ENCODE results near the gene SF3B2.
"Not testable (repeated sequence)": the region's sequence is repeated elsewhere in the genome, so short reads cannot be mapped to it uniquely, and the experiment has no call there.

Gene SF3B2

DNA sequence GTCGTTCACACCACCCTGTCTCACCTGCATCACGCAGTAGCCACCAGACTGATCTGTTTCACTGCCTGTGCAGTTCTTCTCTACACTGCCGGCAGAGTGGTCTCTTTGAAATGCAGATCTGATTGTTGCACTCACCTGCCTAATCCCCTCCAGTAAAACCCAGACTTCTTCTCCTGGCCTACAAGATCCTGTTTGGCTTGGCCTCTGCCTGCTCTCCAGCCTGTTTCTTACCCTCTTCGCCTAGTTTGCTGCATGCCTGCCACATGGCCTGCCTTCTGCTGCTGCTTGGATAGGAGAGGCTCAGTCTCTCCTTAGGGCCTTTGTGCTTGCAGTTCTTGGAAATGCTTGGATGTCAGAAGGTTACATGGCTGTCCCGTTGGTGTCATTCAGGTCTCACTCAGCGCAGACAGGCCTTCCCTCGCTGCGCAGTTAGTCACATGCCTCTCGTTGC lies 59.9 kb downstream of the SF3B2 start:
- DNase-seq = no peak

DNA sequence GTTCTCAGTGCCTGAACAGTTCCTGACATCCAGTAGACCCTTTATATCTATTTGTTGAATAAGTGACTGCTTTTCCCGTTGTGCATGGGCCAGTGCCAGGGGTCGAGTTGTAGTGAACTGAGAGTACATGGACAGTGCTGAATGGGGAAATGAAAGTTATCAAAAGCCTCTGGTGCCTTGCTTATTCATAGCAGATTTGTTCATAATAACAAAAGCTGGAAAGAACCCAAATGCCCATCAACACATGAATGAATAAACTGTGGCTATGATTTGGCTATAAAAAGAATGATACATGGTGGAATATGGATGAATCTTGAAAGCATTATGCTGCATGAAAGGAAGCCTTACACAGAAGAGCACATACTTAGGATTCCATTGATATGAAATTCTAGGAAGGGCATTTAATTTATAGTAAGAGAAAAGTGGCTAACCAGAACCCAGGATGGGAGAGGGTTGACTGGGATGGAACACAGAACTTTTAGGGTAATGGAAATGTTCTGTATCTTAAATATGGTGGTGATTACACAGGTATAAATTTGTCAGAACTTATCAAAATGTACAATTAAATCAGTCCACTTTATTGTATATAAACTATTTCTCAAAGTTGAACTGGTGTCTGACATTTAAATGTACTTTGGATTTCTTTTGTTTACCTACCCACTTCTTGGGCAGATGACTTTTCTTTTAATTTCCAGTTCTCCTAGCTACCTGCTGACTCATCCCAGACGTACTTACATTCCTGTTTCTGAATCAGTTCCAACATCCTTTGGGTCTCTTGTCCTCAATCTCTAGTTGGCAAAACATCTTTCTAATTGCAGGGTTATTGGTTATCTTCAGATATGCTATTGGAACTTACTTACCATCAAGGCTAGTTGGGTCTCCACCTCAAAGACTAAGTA lies 60.7 kb downstream of the SF3B2 start:
- DNase-seq = no peak

- DNase-seq = not testable (repeated sequence)
Measured at GRCh38 chr11:66114957-66115356, 62.8 kb downstream of the SF3B2 start.

GRCh38 chr11:66115638-66116301 lies 63.6 kb downstream of the SF3B2 start:
- no peak for DNase-seq

DNA sequence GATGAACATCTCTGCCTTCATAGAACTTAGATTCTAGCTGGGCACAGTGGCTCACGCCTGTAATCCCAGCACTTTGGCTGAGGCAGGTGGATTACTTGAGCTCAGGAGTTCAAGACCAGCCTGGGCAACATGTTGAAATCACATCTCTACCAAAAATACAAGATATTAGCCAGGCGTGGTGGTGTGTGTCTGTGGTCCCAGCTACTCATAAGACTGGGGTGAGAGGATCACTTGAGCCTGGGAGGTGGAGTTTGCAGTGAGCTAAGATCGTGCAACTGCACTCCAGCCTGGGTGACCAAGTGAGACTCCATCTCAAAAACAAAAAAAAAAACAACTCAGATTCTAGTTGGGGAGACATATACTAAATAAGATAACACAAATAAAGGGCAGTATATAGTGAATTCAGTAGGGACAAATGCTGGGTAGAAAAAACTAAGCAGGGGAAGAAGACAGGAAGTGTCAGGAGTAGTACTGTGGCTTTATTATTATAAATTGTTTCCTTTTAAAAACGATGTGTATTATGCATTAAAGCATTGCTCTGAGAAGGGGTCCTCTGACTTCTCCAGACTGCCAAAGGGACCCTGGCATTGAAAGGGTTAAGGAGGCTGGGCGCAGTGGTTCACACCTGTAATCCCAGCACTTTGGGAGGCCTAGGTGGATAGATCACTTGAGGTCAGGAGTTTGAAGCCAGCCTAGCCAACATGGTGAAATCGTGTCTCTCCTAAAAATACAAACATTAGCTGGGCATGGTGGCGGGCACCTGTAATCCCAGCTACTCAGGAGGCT lies 64.6 kb downstream of the SF3B2 start:
- DNase-seq = no peak

DNA sequence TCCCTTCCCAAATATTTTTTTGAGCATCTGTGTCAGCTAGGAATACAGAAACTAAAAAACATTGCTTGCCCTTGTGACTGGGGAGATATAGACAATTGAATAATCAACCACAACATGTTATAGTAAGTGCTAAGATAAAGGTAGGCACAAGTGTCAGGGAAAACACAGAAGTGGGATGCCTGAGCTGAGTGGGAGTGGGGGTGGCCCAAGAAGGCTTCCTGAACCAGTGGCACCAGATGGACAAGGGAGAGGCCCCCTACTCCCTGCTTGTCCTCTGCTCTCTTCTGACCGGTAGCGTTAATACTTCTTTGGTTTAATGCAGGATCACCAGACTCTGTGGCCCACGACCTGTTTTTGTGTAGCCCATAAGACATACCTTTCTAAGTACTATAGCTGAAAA lies 66.7 kb downstream of the SF3B2 start:
- no peak for DNase-seq
